Activated CD8-positive, alpha-beta memory T cell treated with anti-CD3 and anti-CD28 coated beads, Interleukin-2, amount 50 U/mL, for 48 hours (primary cell): Measurements from ENCODE around the gene CPPED1.
"Not testable (repeated sequence)": the region's sequence is repeated elsewhere in the genome, so short reads cannot be mapped to it uniquely, and the experiment has no call there.

Experiments
- DNase-seq: peaks from one replicate; pipeline ENCODE4 v3.0.0-alpha.2; 2020

Gene CPPED1

GRCh38 chr16:12801511-12802042 is 2.1 kb downstream of the CPPED1 start:
- no peak for DNase-seq

GRCh38 chr16:12800817-12801216 is 2.9 kb downstream of the CPPED1 start:
- DNase-seq, result no peak

GRCh38 chr16:12799996-12800395 is 3.7 kb downstream of the CPPED1 start:
- DNase-seq, result not testable (repeated sequence)

DNA sequence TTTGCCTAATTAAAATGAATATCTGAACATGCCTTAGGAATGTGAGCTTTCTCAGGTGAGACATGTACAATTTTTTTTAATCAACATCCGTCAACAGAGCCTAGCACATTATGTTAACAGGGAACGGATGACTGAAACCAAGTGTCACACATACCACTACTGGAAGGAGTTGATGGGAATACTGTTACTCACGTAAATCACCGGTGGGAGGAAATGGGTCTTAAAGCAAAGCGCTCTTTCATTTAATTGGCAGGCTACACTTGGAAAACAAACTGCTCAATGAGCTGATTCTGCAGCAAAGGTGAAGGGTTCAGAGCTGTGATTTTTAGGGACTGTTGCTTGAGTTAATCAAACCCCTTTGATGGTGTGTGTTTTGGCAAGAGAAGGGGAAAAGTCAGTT is 4.8 kb downstream of the CPPED1 start:
- no peak for DNase-seq

DNA sequence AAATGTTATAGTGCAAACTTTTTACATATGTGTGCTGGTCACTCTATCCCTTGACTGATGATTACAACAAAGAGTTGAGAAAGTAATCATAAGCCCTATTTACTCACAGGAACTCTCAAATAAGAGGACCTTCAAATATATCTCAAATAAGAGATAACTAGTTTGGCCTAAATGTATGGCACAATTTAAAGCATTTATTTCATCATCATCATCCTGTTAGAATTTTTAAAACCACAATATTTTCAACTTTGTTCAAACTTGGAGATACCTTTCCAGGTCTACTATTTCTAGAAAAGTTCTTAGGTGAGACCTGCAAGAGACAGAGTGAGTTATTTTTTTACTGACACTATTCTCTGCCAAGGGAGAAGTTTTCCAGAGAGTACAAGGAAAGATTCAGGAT is 5.5 kb downstream of the CPPED1 start:
- no peak for DNase-seq

- no peak for DNase-seq
Measured at GRCh38 chr16:12796498-12796897, 7.2 kb downstream of the CPPED1 start.

DNA sequence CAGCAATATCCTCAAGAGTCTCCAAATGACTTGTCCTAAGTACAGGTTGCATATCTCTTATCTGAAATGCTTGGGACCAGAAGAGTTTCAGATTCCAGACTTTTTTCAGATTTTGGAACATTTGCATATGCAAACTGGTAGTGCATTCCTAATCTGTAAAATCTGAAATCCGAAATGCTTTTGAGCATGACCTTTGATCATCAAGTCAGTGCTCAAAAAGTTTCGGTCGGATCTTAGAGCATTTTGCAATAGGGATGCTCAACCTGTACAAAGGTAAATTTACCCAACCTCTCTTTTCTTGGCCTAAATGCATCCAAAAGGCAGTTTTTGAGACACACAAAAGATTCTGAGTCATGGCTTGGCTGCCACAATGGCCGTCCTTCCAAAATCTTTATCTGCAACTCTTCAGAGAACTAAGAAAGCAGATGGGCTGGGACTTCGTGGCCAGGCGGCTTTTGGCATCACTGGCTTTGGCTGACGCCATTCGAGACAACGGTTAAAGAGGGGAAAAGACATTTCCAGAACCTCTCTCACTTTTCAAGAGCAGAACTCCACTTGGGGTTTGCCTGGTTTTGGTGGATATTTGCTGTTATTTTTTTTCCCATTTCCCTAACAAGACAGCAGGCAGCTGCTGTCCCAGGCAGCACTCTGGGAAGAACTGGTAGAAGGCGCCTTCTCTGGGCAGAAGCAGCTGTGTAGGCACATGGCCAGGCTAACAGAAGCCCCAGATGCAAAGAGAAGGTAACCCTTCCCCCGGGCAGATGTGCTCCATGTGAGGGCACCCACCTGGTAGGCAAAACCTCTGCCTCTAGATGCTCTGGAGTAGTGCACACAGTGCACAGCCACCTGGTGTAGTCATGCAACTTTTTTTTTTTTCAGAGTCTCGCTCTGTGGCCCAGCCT is 8.9 kb downstream of the CPPED1 start:
- DNase-seq, result no peak

DNA sequence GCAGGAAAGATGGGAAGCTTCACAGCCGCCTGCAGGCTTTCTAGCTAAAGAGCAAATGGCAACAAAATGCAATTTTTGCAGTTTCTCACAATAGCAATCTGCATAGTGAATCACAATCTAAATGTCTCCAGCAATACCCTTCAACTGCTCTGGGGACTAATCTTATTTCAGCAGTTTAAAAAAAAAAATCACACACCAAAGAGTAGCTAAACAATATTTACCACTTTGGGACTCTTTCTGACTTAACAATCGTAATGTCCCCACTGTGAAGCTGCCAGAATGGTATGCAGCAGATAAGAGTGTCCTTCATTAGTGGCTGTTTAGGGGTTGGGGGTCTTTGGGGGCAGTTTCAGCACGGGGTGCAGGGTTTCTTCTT is 9.8 kb downstream of the CPPED1 start:
- DNase-seq, result no peak

GRCh38 chr16:12793120-12793864 is 10.4 kb downstream of the CPPED1 start:
- DNase-seq, result no peak

GRCh38 chr16:12792528-12792927 is 11.2 kb downstream of the CPPED1 start:
- not testable (repeated sequence) for DNase-seq

- DNase-seq, result no peak
Measured at GRCh38 chr16:12791340-12791739, 12.3 kb downstream of the CPPED1 start.

DNA sequence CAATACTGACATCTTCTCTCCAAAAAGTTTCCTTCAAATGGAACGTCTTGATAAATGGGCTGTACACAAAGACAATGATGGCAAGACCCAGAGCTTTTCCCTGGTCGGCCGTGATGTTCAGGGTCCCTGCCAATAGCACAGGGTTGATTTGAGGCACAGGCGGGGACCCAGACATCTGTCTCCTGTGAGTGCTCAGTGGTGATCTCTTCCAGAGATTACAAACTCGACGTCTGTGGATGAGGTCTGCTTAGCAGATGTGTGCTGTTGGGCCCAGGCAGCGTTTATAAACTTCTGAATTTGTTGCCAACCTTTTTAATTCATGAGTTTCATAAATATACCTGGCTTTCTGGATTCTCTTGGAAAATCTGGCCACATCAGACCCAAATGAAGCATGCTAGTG is 14.9 kb downstream of the CPPED1 start:
- no peak for DNase-seq

DNA sequence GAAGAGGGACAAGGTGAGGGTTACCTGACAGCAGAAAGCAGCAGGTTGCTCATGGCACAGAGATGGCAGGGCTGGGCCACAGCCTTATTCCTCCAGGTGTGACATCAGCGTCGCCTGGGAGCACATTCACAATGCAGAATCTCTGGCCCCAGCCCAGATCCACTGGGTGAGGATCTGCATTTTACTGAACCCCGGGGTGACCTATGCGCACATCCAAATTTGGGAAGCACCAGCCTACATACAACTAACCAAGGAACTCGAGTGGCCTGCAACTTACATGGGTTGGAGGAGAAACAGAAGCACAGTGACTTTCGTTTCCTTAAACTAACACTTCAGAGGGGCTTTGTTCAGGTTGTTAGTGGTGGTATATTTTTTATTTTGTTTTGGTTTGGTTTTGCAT is 17.6 kb downstream of the CPPED1 start:
- no peak for DNase-seq

DNA sequence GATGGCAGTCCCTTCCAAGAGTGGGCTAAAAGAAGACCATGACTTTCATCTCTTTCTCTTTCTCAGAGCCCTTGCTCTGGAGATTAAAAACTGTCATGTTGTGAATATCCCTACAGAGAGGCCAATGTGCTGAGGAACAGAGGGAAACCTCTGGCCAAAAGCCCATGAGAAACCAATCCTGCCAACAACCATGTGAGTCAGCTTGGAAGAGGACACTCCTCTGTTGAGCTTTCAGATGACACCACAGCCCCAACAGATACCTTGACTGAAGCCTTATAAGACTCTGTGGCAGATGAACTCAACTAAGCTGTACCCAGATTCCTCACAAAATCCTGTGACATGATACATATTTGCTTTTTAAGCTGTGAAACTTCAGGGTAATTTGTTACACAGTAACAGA is 19.6 kb downstream of the CPPED1 start:
- no peak for DNase-seq

DNA sequence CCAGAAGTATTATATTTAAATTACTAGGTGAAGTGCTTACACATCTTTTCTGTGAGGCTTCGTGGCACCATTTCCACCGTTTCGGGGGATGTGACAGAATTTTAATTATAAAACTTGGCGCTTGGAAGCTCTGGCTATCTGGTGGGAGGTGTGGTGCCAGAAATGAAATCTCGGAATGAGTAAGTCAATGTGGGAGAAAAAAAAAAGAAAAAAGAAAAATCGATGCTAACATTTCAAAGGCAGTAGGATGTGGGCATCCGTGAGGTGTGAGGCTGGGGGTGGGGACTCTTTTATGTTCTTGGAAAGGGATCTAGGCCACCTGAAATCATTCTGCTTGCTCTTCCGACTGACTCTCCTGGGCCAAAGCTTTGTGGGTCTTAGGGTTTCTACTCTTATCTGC is 21.9 kb downstream of the CPPED1 start:
- no peak for DNase-seq

GRCh38 chr16:12780467-12780866 is 23.2 kb downstream of the CPPED1 start:
- DNase-seq, result no peak

DNA sequence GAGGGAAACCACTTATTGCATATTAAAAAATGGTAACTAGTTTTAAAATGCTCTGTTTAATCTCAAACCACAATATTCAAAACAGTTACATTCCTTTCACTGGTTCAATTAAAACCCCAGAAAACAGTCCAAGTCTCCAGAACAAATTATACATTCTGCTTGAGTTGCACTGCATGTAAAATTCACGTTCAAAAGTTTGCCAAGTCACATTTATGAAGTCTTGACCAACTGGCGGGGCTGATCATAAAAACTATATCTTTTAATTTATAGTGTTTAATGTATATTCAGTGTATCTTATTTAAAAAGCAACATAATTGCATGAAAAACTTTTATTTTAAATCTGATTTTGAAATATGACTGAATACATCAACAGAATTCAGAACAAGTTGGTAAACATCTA is 25.0 kb downstream of the CPPED1 start:
- DNase-seq, result no peak

DNA sequence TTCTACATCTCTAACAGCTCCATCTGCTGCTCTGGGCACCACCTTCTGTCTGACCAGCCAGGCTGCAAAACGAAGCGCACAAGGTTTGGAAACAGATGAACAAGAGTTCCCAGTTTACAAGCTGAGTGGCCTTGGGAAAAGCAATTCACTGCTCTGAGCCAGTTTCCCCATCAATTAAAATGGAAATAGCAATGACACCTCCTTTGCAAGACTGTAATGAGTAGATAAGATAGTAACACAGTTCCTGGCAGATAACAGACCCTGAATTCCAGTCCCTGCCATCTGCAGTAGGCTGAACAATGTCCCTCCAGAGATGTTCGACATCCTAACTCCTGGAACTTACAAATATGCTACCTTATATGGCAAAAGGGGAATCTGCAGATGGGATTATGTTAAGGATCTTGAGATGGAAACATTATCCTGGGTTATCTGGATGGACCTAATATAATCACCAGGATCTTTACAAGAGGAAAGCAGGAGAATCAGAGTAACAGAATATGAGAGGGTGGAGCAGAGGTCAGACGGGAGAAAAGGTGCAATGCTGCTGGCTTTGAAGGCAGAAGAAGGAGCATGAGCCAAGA is 27.9 kb downstream of the CPPED1 start:
- DNase-seq, result no peak

GRCh38 chr16:12773221-12773620 is 30.5 kb downstream of the CPPED1 start:
- no peak for DNase-seq

DNA sequence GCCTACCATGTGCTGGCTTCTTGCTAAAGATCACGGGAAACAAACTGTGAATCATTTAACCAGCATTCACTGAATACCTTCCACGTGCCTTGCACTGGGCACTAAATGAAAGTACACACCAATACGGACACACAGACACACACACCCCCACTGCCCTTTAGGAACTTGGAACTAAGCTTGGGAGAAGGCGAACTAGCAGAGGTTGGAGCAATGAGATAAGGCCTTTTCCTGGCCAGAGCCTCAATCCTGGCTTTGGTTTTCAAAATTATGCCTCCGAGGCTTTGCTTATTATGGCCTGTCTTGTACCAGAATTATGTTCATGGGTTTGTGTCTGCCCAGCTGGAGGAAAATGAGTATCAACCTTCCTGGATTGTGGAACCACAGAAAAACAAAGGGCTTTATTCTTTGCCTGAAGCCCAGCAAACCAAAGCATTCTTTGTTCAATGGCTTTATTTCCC is 32.3 kb downstream of the CPPED1 start:
- no peak for DNase-seq

GRCh38 chr16:12769525-12769924 is 34.2 kb downstream of the CPPED1 start:
- no peak for DNase-seq

DNA sequence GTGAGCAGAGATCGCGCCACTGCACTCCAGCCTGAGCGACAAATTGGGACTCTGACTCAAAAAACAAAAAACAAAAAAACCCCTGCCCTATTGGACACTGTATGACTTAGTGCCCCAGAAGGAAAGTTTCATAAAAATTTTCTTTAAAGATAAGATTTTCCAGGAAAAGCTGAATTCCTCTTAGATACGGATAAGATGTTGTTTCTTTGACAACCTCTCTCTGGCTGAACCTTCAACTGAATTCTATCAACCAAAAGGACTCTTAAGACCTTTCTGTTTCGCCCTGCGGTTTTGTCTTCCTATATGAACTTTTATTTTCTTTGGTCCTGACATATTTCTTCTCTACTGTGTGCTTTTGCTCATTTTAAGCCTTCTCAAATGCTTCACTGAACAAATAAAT is 35.8 kb downstream of the CPPED1 start:
- DNase-seq, result no peak

GRCh38 chr16:12766853-12767252 is 36.8 kb downstream of the CPPED1 start:
- no peak for DNase-seq

- DNase-seq, result not testable (repeated sequence)
Measured at GRCh38 chr16:12766208-12766607, 37.5 kb downstream of the CPPED1 start.
